A549 (cell line): ENCODE measurements around the gene FERD3L. TPM values are rescaled to one million over a fixed set of nuclear protein-coding genes. Genes with fewer than 3 reads are reported as not detected.

Experiments
- ATAC-seq, 2 experiments: fragments of 200-7000 bp in 1 of 2; fragments of >200 bp in 1 of 2; cut with Nextera tagmentation in 1 of 2; cut with Tn5 transposase in 1 of 2; 3 replicates each; pipeline versions ENCODE4 v1.8.0 to v1.9.1; 2018 to 2020; ENCODE audit warnings: mild to moderate bottlenecking in 1 of 2, moderate library complexity in 1 of 2
- CTCF ChIA-PET: fragments of 300-600 bp; sonication (Branson Sonifier 250); formaldehyde crosslinking; extraction: SDS; loops from one replicate; lab custom pipeline; 2021; ENCODE audit warnings: antibody characterized with exemption, inconsistent platforms; lab: Yijun Ruan, JAX
- POLR2A ChIA-PET: fragments of 350-600 bp; formaldehyde crosslinking; extraction: SDS; loops from one replicate; lab custom pipeline; 2021; ENCODE audit warnings: antibody characterized with exemption, inconsistent platforms; lab: Yijun Ruan, JAX
- DNase-seq, 2 experiments: peaks; one replicate each; pipeline versions ENCODE4 v3.0.0 to v3.0.0-alpha.2; 2011 to 2016; ENCODE audit warnings: low read depth in 1 of 2, low spot score in 1 of 2
- FAIRE-seq: peaks from 2 replicates; lab custom pipeline; 2011; peaks lifted over from hg19 to GRCh38; lab: Jason Lieb, UNC
- H3K27ac ChIP-seq, 2 experiments: fragments of >200 bp; sonication (Bioruptor Twin); formaldehyde crosslinking; 3 replicates each; pipeline ENCODE4 v1.5.1; 2016 to 2017
- H3K4me1 ChIP-seq: fragments of >200 bp; sonication (Bioruptor Twin); formaldehyde crosslinking; 3 replicates; pipeline ENCODE4 v1.6.1; 2016
- H3K4me2 ChIP-seq: fragments of >200 bp; sonication (Bioruptor Twin); formaldehyde crosslinking; 3 replicates; pipeline ENCODE4 v1.6.1; 2016
- H3K4me3 ChIP-seq: fragments of >200 bp; sonication (Bioruptor Twin); formaldehyde crosslinking; 3 replicates; pipeline ENCODE4 v1.5.1; 2016
- H3K9me3 ChIP-seq: fragments of >200 bp; sonication (Bioruptor Twin); formaldehyde crosslinking; 3 replicates; pipeline ENCODE4 v1.6.1; 2016
- BHLHE40 ChIP-seq: IDR thresholded peaks from 2 replicates; pipeline ENCODE4 v1.6.1; 2012; ENCODE audit warnings: low read depth, low read length, inconsistent platforms
- CBX2 ChIP-seq: fragments of 200-600 bp; sonication (generic); IDR thresholded peaks from 2 replicates; pipeline ENCODE4 v1.6.1; 2016; ENCODE audit warnings: low read depth, mild to moderate bottlenecking, borderline replicate concordance
- CBX8 ChIP-seq: fragments of 200-600 bp; sonication (generic); IDR thresholded peaks from 2 replicates; pipeline ENCODE4 v1.6.1; 2016
- CEBPB ChIP-seq, 2 experiments: fragments of >200 bp in 1 of 2; sonication (Bioruptor Twin) in 1 of 2; formaldehyde crosslinking in 1 of 2; IDR thresholded peaks; 2 replicates each; pipeline ENCODE4 v1.6.1; 2012 to 2016
- CHD4 ChIP-seq: fragments of 200-600 bp; sonication (generic); IDR thresholded peaks from 2 replicates; pipeline ENCODE4 v1.6.1; 2016; ENCODE audit warnings: antibody characterized with exemption, mild to moderate bottlenecking, borderline replicate concordance
- EHF ChIP-seq: fragments of 250-450 bp; sonication (Bioruptor Pico); IDR thresholded peaks from 2 replicates; pipeline ENCODE4 v1.5.0; 2020; ENCODE audit warnings: mild to moderate bottlenecking
- EHMT2 ChIP-seq: fragments of 200-600 bp; sonication (generic); IDR thresholded peaks from 2 replicates; pipeline ENCODE4 v1.6.1; 2016; ENCODE audit warnings: antibody characterized with exemption, low read depth, mild to moderate bottlenecking, moderate library complexity
- EP300 ChIP-seq, 2 experiments: fragments of >200 bp; sonication (Bioruptor Twin); formaldehyde crosslinking; IDR thresholded peaks; 2 replicates in 1 of 2; 3 replicates in 1 of 2; pipeline ENCODE4 v1.6.1; 2016 to 2017
- ESRRA ChIP-seq: fragments of 150-350 bp; IDR thresholded peaks from 2 replicates; pipeline ENCODE4 v1.6.1; 2014; ENCODE audit warnings: mild to moderate bottlenecking, low read length, borderline replicate concordance
- FOXS1 ChIP-seq: fragments of 250-450 bp; sonication (Bioruptor Pico); IDR thresholded peaks from 2 replicates; pipeline ENCODE4 v1.5.0; 2020; ENCODE audit warnings: mild to moderate bottlenecking, moderate library complexity
- HDAC2 ChIP-seq: fragments of 200-600 bp; sonication (generic); IDR thresholded peaks from 2 replicates; pipeline ENCODE4 v1.6.1; 2016
- HOXB13 ChIP-seq: fragments of 250-450 bp; sonication (Bioruptor Pico); IDR thresholded peaks from 2 replicates; pipeline ENCODE4 v1.5.0; 2020; ENCODE audit warnings: low read depth, mild to moderate bottlenecking, moderate library complexity
- KDM1A ChIP-seq: fragments of 200-600 bp; sonication (generic); IDR thresholded peaks from 2 replicates; pipeline ENCODE4 v1.6.1; 2016; ENCODE audit warnings: low read depth, mild to moderate bottlenecking
- NFE2L2 ChIP-seq: fragments of 150-350 bp; conservative IDR thresholded peaks from 2 replicates; pipeline ENCODE4 v1.6.1; 2014; ENCODE audit warnings: low read length
- PHF8 ChIP-seq: fragments of 200-600 bp; sonication (generic); IDR thresholded peaks from 2 replicates; pipeline ENCODE4 v1.6.1; 2016; ENCODE audit warnings: low read depth, mild to moderate bottlenecking, antibody characterized with exemption, moderate library complexity, borderline replicate concordance
- POLR2AphosphoS2 ChIP-seq: conservative IDR thresholded peaks from 2 replicates; pipeline ENCODE4 v1.6.1; 2012; ENCODE audit warnings: low read length, improper control_type of control experiment, inconsistent platforms
- RAD21 ChIP-seq, 2 experiments: fragments of >200 bp in 1 of 2; sonication (Bioruptor Twin) in 1 of 2; formaldehyde crosslinking in 1 of 2; IDR thresholded peaks in 1 of 2; conservative IDR thresholded peaks in 1 of 2; 2 replicates in 1 of 2; 3 replicates in 1 of 2; pipeline ENCODE4 v1.6.1; 2012 to 2018; ENCODE audit warnings: inconsistent platforms in 1 of 2
- RARB ChIP-seq: fragments of 250-450 bp; sonication (Bioruptor Pico); IDR thresholded peaks from 2 replicates; pipeline ENCODE4 v1.8.0; 2021; ENCODE audit warnings: mild to moderate bottlenecking, moderate library complexity
- RCOR1 ChIP-seq: fragments of 150-350 bp; IDR thresholded peaks from 2 replicates; pipeline ENCODE4 v1.6.1; 2014; ENCODE audit warnings: antibody characterized with exemption, low read length, low read depth
- RNF2 ChIP-seq: fragments of 200-600 bp; sonication (generic); IDR thresholded peaks from 2 replicates; pipeline ENCODE4 v1.6.1; 2016; ENCODE audit warnings: low read depth, mild to moderate bottlenecking, antibody characterized with exemption, moderate library complexity, borderline replicate concordance
- SMC3 ChIP-seq: fragments of >200 bp; sonication (Bioruptor Twin); formaldehyde crosslinking; IDR thresholded peaks from 3 replicates; pipeline ENCODE4 v1.6.1; 2018; ENCODE audit warnings: inconsistent platforms
- SREBF2 ChIP-seq: fragments of 450-650 bp; IDR thresholded peaks from 2 replicates; pipeline ENCODE4 v1.6.1; 2014; ENCODE audit warnings: mild to moderate bottlenecking, moderate library complexity
- TFCP2L1 ChIP-seq: fragments of 250-450 bp; sonication (Bioruptor Pico); IDR thresholded peaks from 2 replicates; pipeline ENCODE4 v1.5.0; 2021; ENCODE audit warnings: mild to moderate bottlenecking
- TP53 ChIP-seq: fragments of 250-450 bp; sonication (Bioruptor Pico); IDR thresholded peaks from 2 replicates; pipeline ENCODE4 v1.5.0; 2021; ENCODE audit warnings: mild to moderate bottlenecking, moderate library complexity
- ZC3H11A ChIP-seq: fragments of 450-650 bp; IDR thresholded peaks from 2 replicates; pipeline ENCODE4 v1.6.1; 2014; ENCODE audit warnings: antibody characterized with exemption, mild to moderate bottlenecking
- ZSCAN20 ChIP-seq: fragments of 250-450 bp; sonication (Bioruptor Pico); IDR thresholded peaks from 2 replicates; pipeline ENCODE4 v1.8.0; 2022; ENCODE audit warnings: mild to moderate bottlenecking, moderate library complexity
- WGBS: methylation state at CpG from one replicate; pipeline ENCODE4 v1.1.6; 2017; ENCODE audit errors: missing lambda C conversion rate; 5-methylcytosine and 5-hydroxymethylcytosine counted together
- polyA plus RNA-seq, 4 experiments: library from polyadenylated mRNA; depleted of rRNA in 3 of 4; stranded (reverse); fragments of >200 nt; fragmentation: RNase III in 1 of 4; extraction: RNeasy Plus Mini Kit Qiagen cat#74134 plus additional on column Dnase treatment in 1 of 4; gene quantifications; 2 replicates in 3 of 4; 3 replicates in 1 of 4; pipeline ENCODE4 v1.2.3, GENCODE V29; 2011 to 2017
- TF ChIP-seq, protein P1 (sequence below): IDR thresholded peaks from 2 replicates; pipeline ENCODE4 v1.6.1; 2012
- TF ChIP-seq, protein P2 (sequence below): fragments of 450-650 bp; IDR thresholded peaks from 2 replicates; pipeline ENCODE4 v1.6.1; 2014; ENCODE audit warnings: antibody characterized with exemption
- TF ChIP-seq, protein P3 (sequence below): fragments of >200 bp; sonication (Bioruptor Twin); formaldehyde crosslinking; IDR thresholded peaks from 2 replicates; pipeline ENCODE4 v1.6.1; 2016
- TF ChIP-seq, protein P4 (sequence below): fragments of 250-450 bp; sonication (Bioruptor Pico); IDR thresholded peaks from 2 replicates; pipeline ENCODE4 v1.5.0; 2021; ENCODE audit warnings: mild to moderate bottlenecking, moderate library complexity, borderline replicate concordance
- TF ChIP-seq, protein P5 (sequence below): IDR thresholded peaks from 2 replicates; pipeline ENCODE4 v1.6.1; 2012; ENCODE audit warnings: low read depth, borderline replicate concordance
- TF ChIP-seq, protein P6 (sequence below): fragments of >200 bp; sonication (Bioruptor Twin); formaldehyde crosslinking; IDR thresholded peaks from 3 replicates; pipeline ENCODE4 v1.6.1; 2016

The FERD3L gene
- polyA plus RNA-seq, 2 of the 4 experiments (the other 2 are of a cell fraction) = not detected

DNA sequence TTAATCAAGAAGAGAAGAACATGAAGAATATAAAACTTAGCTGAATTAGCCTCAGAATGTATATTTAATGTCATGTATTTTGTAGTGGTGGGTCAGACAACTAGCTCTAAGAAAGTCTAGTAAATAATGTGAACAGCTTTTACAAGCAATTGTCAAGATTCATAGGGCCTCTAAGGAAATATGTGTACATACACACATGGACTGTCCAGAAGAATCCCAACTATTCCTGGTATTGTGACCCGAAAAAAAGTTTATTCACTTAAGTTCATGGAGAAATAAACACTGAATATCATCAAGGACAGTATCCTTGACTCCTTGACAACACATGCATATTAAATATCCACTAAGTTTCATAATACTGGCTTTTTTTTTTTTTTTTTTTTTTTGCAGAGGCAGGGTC is 16.4 kb downstream of the FERD3L start:
- POLR2A ChIA-PET = no interaction called here
- Histone ChIP-seq H3K4me1 (no peaks in the 10 kb centered on the region), H3K4me2 (no peak overlapping the region), H3K9me3 (no peaks in the 10 kb centered on the region), H3K27ac (no peak overlapping the region), H3K4me3 (no peak overlapping the region)
- no peak for DNase-seq
- no peak for FAIRE-seq
- CTCF ChIA-PET = no interaction called here
- TF ChIP-seq, protein P1, sequence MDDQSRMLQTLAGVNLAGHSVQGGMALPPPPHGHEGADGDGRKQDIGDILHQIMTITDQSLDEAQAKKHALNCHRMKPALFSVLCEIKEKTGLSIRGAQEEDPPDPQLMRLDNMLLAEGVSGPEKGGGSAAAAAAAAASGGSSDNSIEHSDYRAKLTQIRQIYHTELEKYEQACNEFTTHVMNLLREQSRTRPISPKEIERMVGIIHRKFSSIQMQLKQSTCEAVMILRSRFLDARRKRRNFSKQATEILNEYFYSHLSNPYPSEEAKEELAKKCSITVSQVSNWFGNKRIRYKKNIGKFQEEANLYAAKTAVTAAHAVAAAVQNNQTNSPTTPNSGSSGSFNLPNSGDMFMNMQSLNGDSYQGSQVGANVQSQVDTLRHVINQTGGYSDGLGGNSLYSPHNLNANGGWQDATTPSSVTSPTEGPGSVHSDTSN = no peak
- TF ChIP-seq TP53 (CRISPR knock-in tag) = no peak
- no peak for TF ChIP-seq EHF
- TF ChIP-seq, protein P2, sequence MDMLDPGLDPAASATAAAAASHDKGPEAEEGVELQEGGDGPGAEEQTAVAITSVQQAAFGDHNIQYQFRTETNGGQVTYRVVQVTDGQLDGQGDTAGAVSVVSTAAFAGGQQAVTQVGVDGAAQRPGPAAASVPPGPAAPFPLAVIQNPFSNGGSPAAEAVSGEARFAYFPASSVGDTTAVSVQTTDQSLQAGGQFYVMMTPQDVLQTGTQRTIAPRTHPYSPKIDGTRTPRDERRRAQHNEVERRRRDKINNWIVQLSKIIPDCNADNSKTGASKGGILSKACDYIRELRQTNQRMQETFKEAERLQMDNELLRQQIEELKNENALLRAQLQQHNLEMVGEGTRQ = no peak
- TF ChIP-seq ZC3H11A = no peak
- TF ChIP-seq RNF2 = no peak
- TF ChIP-seq PHF8 = no peak
- no peak for TF ChIP-seq KDM1A
- no peak for TF ChIP-seq EP300 (IDR thresholded peaks at IDR 0.05)
- no peak for TF ChIP-seq ZSCAN20 (CRISPR knock-in tag)
- TF ChIP-seq, protein P3, sequence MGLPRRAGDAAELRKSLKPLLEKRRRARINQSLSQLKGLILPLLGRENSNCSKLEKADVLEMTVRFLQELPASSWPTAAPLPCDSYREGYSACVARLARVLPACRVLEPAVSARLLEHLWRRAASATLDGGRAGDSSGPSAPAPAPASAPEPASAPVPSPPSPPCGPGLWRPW = no peak
- no peak for TF ChIP-seq SMC3
- no peak for TF ChIP-seq BHLHE40
- WGBS = 0% methylated on average over 1 of the region's 1 CpG
- no peak for ATAC-seq

DNA sequence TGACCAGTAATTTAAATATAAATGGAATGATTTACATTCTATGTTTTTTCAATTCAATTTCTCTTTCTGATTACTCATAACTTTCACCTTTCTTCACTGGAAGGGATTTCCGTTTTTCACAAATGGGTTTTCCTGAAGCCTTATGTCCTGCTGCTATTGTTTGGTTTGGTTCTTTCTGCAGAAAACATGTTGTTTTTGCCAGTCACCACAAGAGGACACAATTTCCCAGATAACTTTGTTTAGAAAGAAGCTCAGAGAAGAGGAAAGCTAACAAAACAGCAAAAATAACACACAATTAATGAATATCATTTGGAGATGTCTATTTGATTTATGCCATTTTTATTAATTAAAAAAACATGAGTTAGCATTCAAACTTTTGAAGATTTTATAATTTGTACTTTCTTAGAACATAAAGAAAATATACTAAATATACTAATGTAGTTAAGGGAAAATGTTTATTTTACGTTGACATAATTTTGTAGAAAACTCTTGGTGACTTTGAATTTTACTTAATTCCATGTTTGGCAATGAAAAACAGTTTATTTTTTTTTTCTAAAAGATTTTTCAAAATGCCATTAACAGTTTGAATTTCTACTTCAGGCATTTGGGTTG is 23.1 kb downstream of the FERD3L start:
- no peak for FAIRE-seq
- ATAC-seq = no peak
- TF ChIP-seq, protein P2 = no peak
- no peak for TF ChIP-seq CHD4
- TF ChIP-seq TP53 (CRISPR knock-in tag) = no peak
- TF ChIP-seq, protein P4, sequence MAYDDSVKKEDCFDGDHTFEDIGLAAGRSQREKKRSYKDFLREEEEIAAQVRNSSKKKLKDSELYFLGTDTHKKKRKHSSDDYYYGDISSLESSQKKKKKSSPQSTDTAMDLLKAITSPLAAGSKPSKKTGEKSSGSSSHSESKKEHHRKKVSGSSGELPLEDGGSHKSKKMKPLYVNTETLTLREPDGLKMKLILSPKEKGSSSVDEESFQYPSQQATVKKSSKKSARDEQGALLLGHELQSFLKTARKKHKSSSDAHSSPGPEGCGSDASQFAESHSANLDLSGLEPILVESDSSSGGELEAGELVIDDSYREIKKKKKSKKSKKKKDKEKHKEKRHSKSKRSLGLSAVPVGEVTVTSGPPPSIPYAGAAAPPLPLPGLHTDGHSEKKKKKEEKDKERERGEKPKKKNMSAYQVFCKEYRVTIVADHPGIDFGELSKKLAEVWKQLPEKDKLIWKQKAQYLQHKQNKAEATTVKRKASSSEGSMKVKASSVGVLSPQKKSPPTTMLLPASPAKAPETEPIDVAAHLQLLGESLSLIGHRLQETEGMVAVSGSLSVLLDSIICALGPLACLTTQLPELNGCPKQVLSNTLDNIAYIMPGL (CRISPR knock-in tag) = no peak
- no peak for TF ChIP-seq POLR2AphosphoS2
- TF ChIP-seq CEBPB (IDR thresholded peaks at IDR 0.05) = no peak
- TF ChIP-seq, protein P5, sequence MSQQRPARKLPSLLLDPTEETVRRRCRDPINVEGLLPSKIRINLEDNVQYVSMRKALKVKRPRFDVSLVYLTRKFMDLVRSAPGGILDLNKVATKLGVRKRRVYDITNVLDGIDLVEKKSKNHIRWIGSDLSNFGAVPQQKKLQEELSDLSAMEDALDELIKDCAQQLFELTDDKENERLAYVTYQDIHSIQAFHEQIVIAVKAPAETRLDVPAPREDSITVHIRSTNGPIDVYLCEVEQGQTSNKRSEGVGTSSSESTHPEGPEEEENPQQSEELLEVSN = no peak
- no peak for TF ChIP-seq BHLHE40
- TF ChIP-seq RARB (CRISPR knock-in tag) = no peak
- peak; percentile 66 to 79; a peak in 4 of 5 replicates for TF ChIP-seq RAD21 (conservative IDR thresholded peaks at IDR 0.05 in 1 of 2, IDR thresholded peaks at IDR 0.05 in 1 of 2)
- TF ChIP-seq RCOR1 = no peak
- no peak for TF ChIP-seq SREBF2
- peak; percentile 73 for TF ChIP-seq SMC3
- TF ChIP-seq TFCP2L1 (CRISPR knock-in tag) = no peak
- no peak for TF ChIP-seq ESRRA
- TF ChIP-seq, protein P6, sequence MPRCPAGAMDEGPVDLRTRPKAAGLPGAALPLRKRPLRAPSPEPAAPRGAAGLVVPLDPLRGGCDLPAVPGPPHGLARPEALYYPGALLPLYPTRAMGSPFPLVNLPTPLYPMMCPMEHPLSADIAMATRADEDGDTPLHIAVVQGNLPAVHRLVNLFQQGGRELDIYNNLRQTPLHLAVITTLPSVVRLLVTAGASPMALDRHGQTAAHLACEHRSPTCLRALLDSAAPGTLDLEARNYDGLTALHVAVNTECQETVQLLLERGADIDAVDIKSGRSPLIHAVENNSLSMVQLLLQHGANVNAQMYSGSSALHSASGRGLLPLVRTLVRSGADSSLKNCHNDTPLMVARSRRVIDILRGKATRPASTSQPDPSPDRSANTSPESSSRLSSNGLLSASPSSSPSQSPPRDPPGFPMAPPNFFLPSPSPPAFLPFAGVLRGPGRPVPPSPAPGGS = no peak
- no peak for TF ChIP-seq HDAC2
- TF ChIP-seq EP300 (IDR thresholded peaks at IDR 0.05) = no peak
- TF ChIP-seq HOXB13 (CRISPR knock-in tag) = no peak
- TF ChIP-seq FOXS1 = no peak
- no peak for TF ChIP-seq CBX8
- TF ChIP-seq EHMT2 = no peak
- TF ChIP-seq CBX2 = no peak
- 0 out of 2 replicates have a peak, but pooled peaks have one; percentile 14 for TF ChIP-seq NFE2L2

More for the DNA sequence above, 23.1 kb downstream of the FERD3L start:
- Histone ChIP-seq H3K4me1 (no peaks in the 10 kb centered on the region), H3K27ac (no peak overlapping the region), H3K4me2 (no peak overlapping the region), H3K9me3 (no peaks in the 10 kb centered on the region), H3K4me3 (no peak overlapping the region)
- DNase-seq = peak; percentile 23 to 47
- ChIA-PET POLR2A (interaction anchor here (0.5 to 1.1 kb wide), 3 partner anchors 469 to 1618 kb away, joined by 3 to 6 read pairs (median 3); partner anchors contain the start of gene POLR1F), CTCF (interaction anchor here (0.6 to 4.7 kb wide), 25 partner anchors 11 to 764 kb away, joined by 3 to 25 read pairs (median 4); partner anchors contain the start of gene FERD3L)
- 30% methylated on average over 2 of the region's 2 CpGs for WGBS
